WTC11 (cell line): ENCODE measurements around the gene PTPRT.

ENCODE experiments used
- FOXJ3 ChIP-seq: sonication (generic); formaldehyde crosslinking; IDR thresholded peaks from 2 replicates; pipeline ENCODE4 v1.9.0; 2021; ENCODE audit warnings: missing genetic modification reagents, mild to moderate bottlenecking, borderline replicate concordance
- NFYB ChIP-seq: sonication (generic); formaldehyde crosslinking; conservative IDR thresholded peaks from 2 replicates; pipeline ENCODE4 v1.8.0; 2022; ENCODE audit warnings: low read depth, missing genetic modification reagents
- TF ChIP-seq, protein P1 (sequence below): sonication (generic); formaldehyde crosslinking; IDR thresholded peaks from 2 replicates; pipeline ENCODE4 v1.8.0; 2022; ENCODE audit warnings: mild to moderate bottlenecking, missing genetic modification reagents
- TF ChIP-seq, protein P2 (sequence below): fragments of 200-600 bp; IDR thresholded peaks from 2 replicates; pipeline ENCODE4 v1.8.0; 2022; ENCODE audit warnings: antibody characterized with exemption

DNA sequence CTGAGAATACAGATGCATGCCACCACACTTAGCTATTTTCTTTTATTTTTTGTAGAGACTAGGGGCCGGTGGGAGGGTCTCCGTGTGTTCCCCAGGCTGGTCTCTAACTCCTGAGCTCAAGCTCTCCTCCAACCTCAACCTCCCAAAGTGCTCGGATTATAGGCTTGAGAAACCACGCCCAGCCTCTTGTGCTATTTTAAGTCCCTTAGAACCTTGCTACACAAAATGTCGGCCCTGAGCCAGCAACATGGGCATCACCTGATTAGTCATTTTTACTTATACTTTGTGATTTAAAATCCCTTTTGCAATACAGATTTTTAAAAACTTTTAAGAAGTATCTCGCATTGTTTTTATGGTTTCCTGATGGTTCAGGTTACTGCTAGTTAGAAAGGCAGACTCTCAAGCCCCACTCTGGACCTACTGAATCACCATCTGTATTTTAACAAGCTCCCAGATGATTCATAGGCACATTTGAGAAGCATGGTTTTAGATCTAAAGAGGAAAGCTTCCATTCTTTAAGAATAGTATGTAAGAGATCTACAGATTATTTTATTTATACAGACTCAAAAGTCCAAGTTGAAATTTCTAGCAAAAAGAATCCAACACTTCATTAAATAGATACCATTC, 186.3 kb downstream of the PTPRT start:
- TF ChIP-seq, protein P1, sequence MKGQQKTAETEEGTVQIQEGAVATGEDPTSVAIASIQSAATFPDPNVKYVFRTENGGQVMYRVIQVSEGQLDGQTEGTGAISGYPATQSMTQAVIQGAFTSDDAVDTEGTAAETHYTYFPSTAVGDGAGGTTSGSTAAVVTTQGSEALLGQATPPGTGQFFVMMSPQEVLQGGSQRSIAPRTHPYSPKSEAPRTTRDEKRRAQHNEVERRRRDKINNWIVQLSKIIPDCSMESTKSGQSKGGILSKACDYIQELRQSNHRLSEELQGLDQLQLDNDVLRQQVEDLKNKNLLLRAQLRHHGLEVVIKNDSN (CRISPR knock-in tag), result no peak
- TF ChIP-seq, protein P2, sequence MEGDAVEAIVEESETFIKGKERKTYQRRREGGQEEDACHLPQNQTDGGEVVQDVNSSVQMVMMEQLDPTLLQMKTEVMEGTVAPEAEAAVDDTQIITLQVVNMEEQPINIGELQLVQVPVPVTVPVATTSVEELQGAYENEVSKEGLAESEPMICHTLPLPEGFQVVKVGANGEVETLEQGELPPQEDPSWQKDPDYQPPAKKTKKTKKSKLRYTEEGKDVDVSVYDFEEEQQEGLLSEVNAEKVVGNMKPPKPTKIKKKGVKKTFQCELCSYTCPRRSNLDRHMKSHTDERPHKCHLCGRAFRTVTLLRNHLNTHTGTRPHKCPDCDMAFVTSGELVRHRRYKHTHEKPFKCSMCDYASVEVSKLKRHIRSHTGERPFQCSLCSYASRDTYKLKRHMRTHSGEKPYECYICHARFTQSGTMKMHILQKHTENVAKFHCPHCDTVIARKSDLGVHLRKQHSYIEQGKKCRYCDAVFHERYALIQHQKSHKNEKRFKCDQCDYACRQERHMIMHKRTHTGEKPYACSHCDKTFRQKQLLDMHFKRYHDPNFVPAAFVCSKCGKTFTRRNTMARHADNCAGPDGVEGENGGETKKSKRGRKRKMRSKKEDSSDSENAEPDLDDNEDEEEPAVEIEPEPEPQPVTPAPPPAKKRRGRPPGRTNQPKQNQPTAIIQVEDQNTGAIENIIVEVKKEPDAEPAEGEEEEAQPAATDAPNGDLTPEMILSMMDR, result no peak
- no peak for TF ChIP-seq FOXJ3 (CRISPR knock-in tag)
- TF ChIP-seq NFYB (CRISPR knock-in tag), result no peak
